HG02763 (cell line): Measurements from ENCODE around the gene HMOX2.
A peak's percentile ranks its signal among the peaks of the same experiment; 100 is the strongest.

ENCODE experiments used
- ATAC-seq: cut with Tn5 transposase; IDR thresholded peaks from one replicate; pipeline ENCODE4 v1.9.1; 2021; ENCODE audit warnings: mild to moderate bottlenecking, moderate library complexity; ENCODE audit not compliant: unreplicated experiment

HMOX2 gene

GRCh38 chr16:4500272-4500671 is 24.1 kb downstream of the HMOX2 start:
- no peak for ATAC-seq

GRCh38 chr16:4501071-4501478 is 24.9 kb downstream of the HMOX2 start:
- no peak for ATAC-seq

- peak; percentile 65 for ATAC-seq
These were observed 29.4 kb downstream of the HMOX2 start for GRCh38 chr16:4505356-4506147.

- ATAC-seq: no peak
These were observed 30.3 kb downstream of the HMOX2 start for GRCh38 chr16:4506450-4506849.

GRCh38 chr16:4507588-4508345 is 31.6 kb downstream of the HMOX2 start:
- ATAC-seq: no peak

- no peak for ATAC-seq
These were observed 32.6 kb downstream of the HMOX2 start for GRCh38 chr16:4508806-4509205.

GRCh38 chr16:4509420-4509819 is 33.2 kb downstream of the HMOX2 start:
- ATAC-seq: no peak

- no peak for ATAC-seq
These were observed 33.9 kb downstream of the HMOX2 start for GRCh38 chr16:4510131-4510530.

- no peak for ATAC-seq
These were observed 34.7 kb downstream of the HMOX2 start for GRCh38 chr16:4510747-4511426.

GRCh38 chr16:4511441-4512082 is 35.4 kb downstream of the HMOX2 start:
- ATAC-seq: no peak

GRCh38 chr16:4512473-4512872 is 36.3 kb downstream of the HMOX2 start:
- ATAC-seq: no peak

- ATAC-seq: no peak
These were observed 37.1 kb downstream of the HMOX2 start for GRCh38 chr16:4513086-4513860.

GRCh38 chr16:4513881-4514280 is 37.7 kb downstream of the HMOX2 start:
- ATAC-seq: no peak

- no peak for ATAC-seq
These were observed 38.4 kb downstream of the HMOX2 start for GRCh38 chr16:4514606-4515005.

- no peak for ATAC-seq
These were observed 39.5 kb downstream of the HMOX2 start for GRCh38 chr16:4515611-4516233.

GRCh38 chr16:4517812-4518680 is 41.8 kb downstream of the HMOX2 start:
- ATAC-seq: no peak

GRCh38 chr16:4519274-4520058 is 43.3 kb downstream of the HMOX2 start:
- no peak for ATAC-seq

GRCh38 chr16:4520913-4521312 is 44.7 kb downstream of the HMOX2 start:
- no peak for ATAC-seq
